GM23338 (cell line): Measurements from ENCODE around the gene TESK2. TPM values are rescaled to one million over a fixed set of nuclear protein-coding genes. Genes with fewer than 3 reads are reported as not detected.

Experiments used
- ATAC-seq: fragments of 200-7000 bp; cut with Tn5 transposase; 3 replicates; pipeline ENCODE4 v1.9.1; 2020
- DNase-seq: peaks from one replicate; pipeline ENCODE4 v3.0.0-alpha.2; 2015; ENCODE audit warnings: low spot score
- H2AFZ ChIP-seq: fragments of 200-600 bp; sonication (generic); 2 replicates; pipeline ENCODE4 v1.8.0; 2016; ENCODE audit warnings: antibody characterized with exemption, mild to moderate bottlenecking, moderate library complexity
- H3F3A ChIP-seq: fragments of 200-600 bp; sonication (generic); replicated peaks from 2 replicates; pipeline ENCODE4 v1.8.0; 2017; ENCODE audit warnings: antibody characterized with exemption, mixed run types, low read depth
- H3K27ac ChIP-seq: fragments of 200-600 bp; sonication (generic); 2 replicates; pipeline ENCODE4 v1.6.1; 2016; ENCODE audit warnings: low read depth
- H3K27me3 ChIP-seq: fragments of 200-600 bp; sonication (generic); 2 replicates; pipeline ENCODE4 v1.8.0; 2016; ENCODE audit warnings: mild to moderate bottlenecking, mixed run types, moderate library complexity; ENCODE audit not compliant: insufficient read depth
- H3K36me3 ChIP-seq: fragments of 200-600 bp; sonication (generic); 2 replicates; pipeline ENCODE4 v1.8.0; 2016; ENCODE audit warnings: mild to moderate bottlenecking; ENCODE audit not compliant: insufficient read depth
- H3K4me1 ChIP-seq: fragments of 200-600 bp; sonication (generic); 2 replicates; pipeline ENCODE4 v1.8.0; 2016; ENCODE audit warnings: mild to moderate bottlenecking, moderate library complexity; ENCODE audit not compliant: insufficient read depth
- H3K4me2 ChIP-seq: fragments of 200-600 bp; sonication (generic); 2 replicates; pipeline ENCODE4 v1.7.1; 2017; ENCODE audit warnings: mixed run types
- H3K4me3 ChIP-seq: fragments of 200-600 bp; sonication (generic); 2 replicates; pipeline ENCODE4 v1.6.1; 2016; ENCODE audit warnings: mixed run types
- H3K79me2 ChIP-seq: fragments of 200-600 bp; sonication (generic); replicated peaks from 2 replicates; pipeline ENCODE4 v1.8.0; 2017; ENCODE audit warnings: mild to moderate bottlenecking; ENCODE audit not compliant: insufficient read depth
- H3K9me2 ChIP-seq: fragments of 200-600 bp; sonication (generic); 2 replicates; pipeline ENCODE4 v1.8.0; 2017; ENCODE audit not compliant: insufficient read depth
- H4K20me1 ChIP-seq: fragments of 200-600 bp; sonication (generic); replicated peaks from 2 replicates; pipeline ENCODE4 v1.8.0; 2017; ENCODE audit warnings: mild to moderate bottlenecking; ENCODE audit not compliant: insufficient read depth
- H3K27ac Mint-ChIP-seq: 2 replicates; pipeline ENCODE4 v1.8.0; 2020; ENCODE audit warnings: inconsistent platforms, mild to moderate bottlenecking, moderate library complexity, mixed read lengths
- H3K27me3 Mint-ChIP-seq: 3 replicates; pipeline ENCODE4 v1.8.0; 2022; ENCODE audit warnings: low read depth, mild to moderate bottlenecking, moderate library complexity, mixed read lengths, inconsistent platforms; ENCODE audit not compliant: insufficient read depth, poor library complexity
- H3K36me3 Mint-ChIP-seq: 3 replicates; pipeline ENCODE4 v1.8.0; 2021; ENCODE audit warnings: low read depth, mild to moderate bottlenecking, inconsistent platforms, moderate library complexity, mixed read lengths
- H3K4me1 Mint-ChIP-seq: 3 replicates; pipeline ENCODE4 v1.8.0; 2020; ENCODE audit warnings: mild to moderate bottlenecking, inconsistent platforms, mixed read lengths
- H3K4me3 Mint-ChIP-seq: 3 replicates; pipeline ENCODE4 v1.8.0; 2021; ENCODE audit warnings: moderate library complexity, mild to moderate bottlenecking, inconsistent platforms, mixed read lengths
- H3K9me3 Mint-ChIP-seq: 3 replicates; pipeline ENCODE4 v1.8.0; 2020; ENCODE audit warnings: moderate library complexity, mild to moderate bottlenecking, inconsistent platforms, mixed read lengths
- CREB1 ChIP-seq: fragments of 250-450 bp; sonication (Bioruptor Pico); IDR thresholded peaks from 2 replicates; pipeline ENCODE4 v1.5.0; 2020; ENCODE audit warnings: low read depth, mild to moderate bottlenecking, moderate library complexity
- EZH2 ChIP-seq: fragments of 200-600 bp; sonication (generic); IDR thresholded peaks from one replicate; pipeline ENCODE4 v1.8.0; 2017; ENCODE audit warnings: antibody characterized with exemption, mild to moderate bottlenecking, low read depth; ENCODE audit not compliant: unreplicated experiment
- EZH2phosphoT487 ChIP-seq: fragments of 200-600 bp; sonication (generic); IDR thresholded peaks from one replicate; pipeline ENCODE4 v1.8.1; 2018; ENCODE audit warnings: antibody characterized with exemption; ENCODE audit not compliant: unreplicated experiment
- JUNB ChIP-seq: IDR thresholded peaks from one replicate; pipeline ENCODE4 v1.6.1; 2016; ENCODE audit warnings: antibody characterized with exemption; ENCODE audit not compliant: unreplicated experiment
- NANOG ChIP-seq: IDR thresholded peaks from 2 replicates; pipeline ENCODE4 v1.6.1; 2016; ENCODE audit warnings: antibody characterized with exemption, borderline replicate concordance
- POLR2AphosphoS5 ChIP-seq: IDR thresholded peaks from 2 replicates; pipeline ENCODE4 v1.6.1; 2016; ENCODE audit warnings: antibody characterized with exemption, low read depth
- STAT1 ChIP-seq: IDR thresholded peaks from one replicate; pipeline ENCODE4 v1.6.1; 2016; ENCODE audit warnings: antibody characterized with exemption; ENCODE audit not compliant: unreplicated experiment
- ZNF114 ChIP-seq: fragments of 250-450 bp; sonication (Bioruptor Pico); IDR thresholded peaks from 2 replicates; pipeline ENCODE4 v1.5.0; 2020; ENCODE audit warnings: mild to moderate bottlenecking, moderate library complexity
- ZNF331 ChIP-seq: fragments of 250-450 bp; sonication (Bioruptor Pico); IDR thresholded peaks from 2 replicates; pipeline ENCODE4 v1.5.0; 2020; ENCODE audit warnings: low read depth, mild to moderate bottlenecking, moderate library complexity
- polyA plus RNA-seq: library from polyadenylated mRNA; unstranded; fragments of >200 nt; fragmentation: Nextera tagmentation; extraction: Ambion mirVana; gene quantifications from 2 replicates; pipeline ENCODE4 v1.2.1, GENCODE V29; 2016
- total RNA-seq: library from RNA; depleted of rRNA; stranded (reverse); fragments of >200 nt; shearing (Covaris generic); gene quantifications from 2 replicates; pipeline ENCODE4 v1.2.3, GENCODE V29; 2014
- TF ChIP-seq, protein P1 (sequence below), 2 experiments: fragments of 200-600 bp in 1 of 2; sonication (generic) in 1 of 2; conservative IDR thresholded peaks; 2 replicates each; pipeline versions ENCODE4 v1.5.1 to v1.6.1; 2016 to 2017; ENCODE audit warnings: antibody characterized with exemption in 2 of 2, low read depth in 2 of 2, mild to moderate bottlenecking in 2 of 2, moderate library complexity in 1 of 2
- TF ChIP-seq, protein P2 (sequence below): IDR thresholded peaks from one replicate; pipeline ENCODE4 v1.6.1; 2018; ENCODE audit warnings: antibody characterized with exemption; ENCODE audit not compliant: unreplicated experiment
- TF ChIP-seq, protein P3 (sequence below): IDR thresholded peaks from 2 replicates; pipeline ENCODE4 v1.6.1; 2016; ENCODE audit warnings: antibody characterized with exemption
- TF ChIP-seq, protein P4 (sequence below): fragments of 250-450 bp; sonication (Bioruptor Pico); IDR thresholded peaks from 2 replicates; pipeline ENCODE4 v1.5.0; 2020; ENCODE audit warnings: mild to moderate bottlenecking, moderate library complexity

TESK2 gene
- total and polyA plus RNA-seq, 2 experiments from 2014 or later = 5.2 to 14.0 TPM

DNA sequence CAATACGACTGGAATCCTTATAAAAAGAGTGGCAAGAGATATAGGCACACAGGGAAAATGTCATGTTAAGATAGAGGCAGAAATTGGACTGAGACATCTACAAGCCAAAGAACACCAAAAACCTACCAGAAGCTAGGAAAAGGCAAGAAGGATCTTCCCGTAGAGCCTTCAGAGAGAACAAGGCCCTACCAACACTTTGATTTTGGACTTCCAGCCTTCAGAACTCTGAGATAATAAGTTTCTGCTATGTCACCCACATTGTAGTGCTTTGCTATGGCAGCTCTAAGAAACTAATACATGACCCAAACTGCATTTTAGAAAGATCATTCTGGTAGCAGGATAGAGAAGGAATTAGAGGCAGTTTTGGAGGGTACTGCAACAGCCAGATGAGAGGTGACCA, 126.7 kb downstream of the TESK2 start:
- Mint-ChIP-seq H3K36me3 (no peaks in the 10 kb centered on the region), H3K9me3 (no peaks in the 10 kb centered on the region), H3K4me3 (no peak overlapping the region), H3K27me3 (peaks cover 2% of the 10 kb centered on the region), H3K27ac (no peak overlapping the region), H3K4me1 (peaks cover 23% of the 10 kb centered on the region; the same call in 2 of the 3 replicates)
- Histone ChIP-seq H3K9me2 (no peaks in the 10 kb centered on the region), H3F3A (peaks cover 5% of the 10 kb centered on the region; the same call in 1 of the 2 replicates), H3K4me1 (peaks cover 17% of the 10 kb centered on the region), H4K20me1 (no peaks in the 10 kb centered on the region), H3K27me3 (no peaks in the 10 kb centered on the region), H2AFZ (no peak overlapping the region), H3K27ac (no peak overlapping the region), H3K4me2 (no peak overlapping the region), H3K79me2 (no peaks in the 10 kb centered on the region), H3K4me3 (no peak overlapping the region), H3K36me3 (no peaks in the 10 kb centered on the region)
- DNase-seq (no peak), ATAC-seq (no peak)
- no peak for TF ChIP-seq CREB1 (CRISPR knock-in tag)
- TF ChIP-seq POLR2AphosphoS5 = no peak
- TF ChIP-seq, protein P1, sequence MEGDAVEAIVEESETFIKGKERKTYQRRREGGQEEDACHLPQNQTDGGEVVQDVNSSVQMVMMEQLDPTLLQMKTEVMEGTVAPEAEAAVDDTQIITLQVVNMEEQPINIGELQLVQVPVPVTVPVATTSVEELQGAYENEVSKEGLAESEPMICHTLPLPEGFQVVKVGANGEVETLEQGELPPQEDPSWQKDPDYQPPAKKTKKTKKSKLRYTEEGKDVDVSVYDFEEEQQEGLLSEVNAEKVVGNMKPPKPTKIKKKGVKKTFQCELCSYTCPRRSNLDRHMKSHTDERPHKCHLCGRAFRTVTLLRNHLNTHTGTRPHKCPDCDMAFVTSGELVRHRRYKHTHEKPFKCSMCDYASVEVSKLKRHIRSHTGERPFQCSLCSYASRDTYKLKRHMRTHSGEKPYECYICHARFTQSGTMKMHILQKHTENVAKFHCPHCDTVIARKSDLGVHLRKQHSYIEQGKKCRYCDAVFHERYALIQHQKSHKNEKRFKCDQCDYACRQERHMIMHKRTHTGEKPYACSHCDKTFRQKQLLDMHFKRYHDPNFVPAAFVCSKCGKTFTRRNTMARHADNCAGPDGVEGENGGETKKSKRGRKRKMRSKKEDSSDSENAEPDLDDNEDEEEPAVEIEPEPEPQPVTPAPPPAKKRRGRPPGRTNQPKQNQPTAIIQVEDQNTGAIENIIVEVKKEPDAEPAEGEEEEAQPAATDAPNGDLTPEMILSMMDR (conservative IDR thresholded peaks at IDR 0.05; ENCODE audit: low read depth in 2 of 2) = no peak
- no peak for TF ChIP-seq EZH2phosphoT487
- TF ChIP-seq JUNB = no peak
- TF ChIP-seq, protein P2, sequence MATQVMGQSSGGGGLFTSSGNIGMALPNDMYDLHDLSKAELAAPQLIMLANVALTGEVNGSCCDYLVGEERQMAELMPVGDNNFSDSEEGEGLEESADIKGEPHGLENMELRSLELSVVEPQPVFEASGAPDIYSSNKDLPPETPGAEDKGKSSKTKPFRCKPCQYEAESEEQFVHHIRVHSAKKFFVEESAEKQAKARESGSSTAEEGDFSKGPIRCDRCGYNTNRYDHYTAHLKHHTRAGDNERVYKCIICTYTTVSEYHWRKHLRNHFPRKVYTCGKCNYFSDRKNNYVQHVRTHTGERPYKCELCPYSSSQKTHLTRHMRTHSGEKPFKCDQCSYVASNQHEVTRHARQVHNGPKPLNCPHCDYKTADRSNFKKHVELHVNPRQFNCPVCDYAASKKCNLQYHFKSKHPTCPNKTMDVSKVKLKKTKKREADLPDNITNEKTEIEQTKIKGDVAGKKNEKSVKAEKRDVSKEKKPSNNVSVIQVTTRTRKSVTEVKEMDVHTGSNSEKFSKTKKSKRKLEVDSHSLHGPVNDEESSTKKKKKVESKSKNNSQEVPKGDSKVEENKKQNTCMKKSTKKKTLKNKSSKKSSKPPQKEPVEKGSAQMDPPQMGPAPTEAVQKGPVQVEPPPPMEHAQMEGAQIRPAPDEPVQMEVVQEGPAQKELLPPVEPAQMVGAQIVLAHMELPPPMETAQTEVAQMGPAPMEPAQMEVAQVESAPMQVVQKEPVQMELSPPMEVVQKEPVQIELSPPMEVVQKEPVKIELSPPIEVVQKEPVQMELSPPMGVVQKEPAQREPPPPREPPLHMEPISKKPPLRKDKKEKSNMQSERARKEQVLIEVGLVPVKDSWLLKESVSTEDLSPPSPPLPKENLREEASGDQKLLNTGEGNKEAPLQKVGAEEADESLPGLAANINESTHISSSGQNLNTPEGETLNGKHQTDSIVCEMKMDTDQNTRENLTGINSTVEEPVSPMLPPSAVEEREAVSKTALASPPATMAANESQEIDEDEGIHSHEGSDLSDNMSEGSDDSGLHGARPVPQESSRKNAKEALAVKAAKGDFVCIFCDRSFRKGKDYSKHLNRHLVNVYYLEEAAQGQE = no peak
- no peak for TF ChIP-seq ZNF114
- TF ChIP-seq STAT1 = no peak
- no peak for TF ChIP-seq ZNF331
- TF ChIP-seq, protein P3, sequence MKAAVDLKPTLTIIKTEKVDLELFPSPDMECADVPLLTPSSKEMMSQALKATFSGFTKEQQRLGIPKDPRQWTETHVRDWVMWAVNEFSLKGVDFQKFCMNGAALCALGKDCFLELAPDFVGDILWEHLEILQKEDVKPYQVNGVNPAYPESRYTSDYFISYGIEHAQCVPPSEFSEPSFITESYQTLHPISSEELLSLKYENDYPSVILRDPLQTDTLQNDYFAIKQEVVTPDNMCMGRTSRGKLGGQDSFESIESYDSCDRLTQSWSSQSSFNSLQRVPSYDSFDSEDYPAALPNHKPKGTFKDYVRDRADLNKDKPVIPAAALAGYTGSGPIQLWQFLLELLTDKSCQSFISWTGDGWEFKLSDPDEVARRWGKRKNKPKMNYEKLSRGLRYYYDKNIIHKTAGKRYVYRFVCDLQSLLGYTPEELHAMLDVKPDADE = no peak
- TF ChIP-seq, protein P4, sequence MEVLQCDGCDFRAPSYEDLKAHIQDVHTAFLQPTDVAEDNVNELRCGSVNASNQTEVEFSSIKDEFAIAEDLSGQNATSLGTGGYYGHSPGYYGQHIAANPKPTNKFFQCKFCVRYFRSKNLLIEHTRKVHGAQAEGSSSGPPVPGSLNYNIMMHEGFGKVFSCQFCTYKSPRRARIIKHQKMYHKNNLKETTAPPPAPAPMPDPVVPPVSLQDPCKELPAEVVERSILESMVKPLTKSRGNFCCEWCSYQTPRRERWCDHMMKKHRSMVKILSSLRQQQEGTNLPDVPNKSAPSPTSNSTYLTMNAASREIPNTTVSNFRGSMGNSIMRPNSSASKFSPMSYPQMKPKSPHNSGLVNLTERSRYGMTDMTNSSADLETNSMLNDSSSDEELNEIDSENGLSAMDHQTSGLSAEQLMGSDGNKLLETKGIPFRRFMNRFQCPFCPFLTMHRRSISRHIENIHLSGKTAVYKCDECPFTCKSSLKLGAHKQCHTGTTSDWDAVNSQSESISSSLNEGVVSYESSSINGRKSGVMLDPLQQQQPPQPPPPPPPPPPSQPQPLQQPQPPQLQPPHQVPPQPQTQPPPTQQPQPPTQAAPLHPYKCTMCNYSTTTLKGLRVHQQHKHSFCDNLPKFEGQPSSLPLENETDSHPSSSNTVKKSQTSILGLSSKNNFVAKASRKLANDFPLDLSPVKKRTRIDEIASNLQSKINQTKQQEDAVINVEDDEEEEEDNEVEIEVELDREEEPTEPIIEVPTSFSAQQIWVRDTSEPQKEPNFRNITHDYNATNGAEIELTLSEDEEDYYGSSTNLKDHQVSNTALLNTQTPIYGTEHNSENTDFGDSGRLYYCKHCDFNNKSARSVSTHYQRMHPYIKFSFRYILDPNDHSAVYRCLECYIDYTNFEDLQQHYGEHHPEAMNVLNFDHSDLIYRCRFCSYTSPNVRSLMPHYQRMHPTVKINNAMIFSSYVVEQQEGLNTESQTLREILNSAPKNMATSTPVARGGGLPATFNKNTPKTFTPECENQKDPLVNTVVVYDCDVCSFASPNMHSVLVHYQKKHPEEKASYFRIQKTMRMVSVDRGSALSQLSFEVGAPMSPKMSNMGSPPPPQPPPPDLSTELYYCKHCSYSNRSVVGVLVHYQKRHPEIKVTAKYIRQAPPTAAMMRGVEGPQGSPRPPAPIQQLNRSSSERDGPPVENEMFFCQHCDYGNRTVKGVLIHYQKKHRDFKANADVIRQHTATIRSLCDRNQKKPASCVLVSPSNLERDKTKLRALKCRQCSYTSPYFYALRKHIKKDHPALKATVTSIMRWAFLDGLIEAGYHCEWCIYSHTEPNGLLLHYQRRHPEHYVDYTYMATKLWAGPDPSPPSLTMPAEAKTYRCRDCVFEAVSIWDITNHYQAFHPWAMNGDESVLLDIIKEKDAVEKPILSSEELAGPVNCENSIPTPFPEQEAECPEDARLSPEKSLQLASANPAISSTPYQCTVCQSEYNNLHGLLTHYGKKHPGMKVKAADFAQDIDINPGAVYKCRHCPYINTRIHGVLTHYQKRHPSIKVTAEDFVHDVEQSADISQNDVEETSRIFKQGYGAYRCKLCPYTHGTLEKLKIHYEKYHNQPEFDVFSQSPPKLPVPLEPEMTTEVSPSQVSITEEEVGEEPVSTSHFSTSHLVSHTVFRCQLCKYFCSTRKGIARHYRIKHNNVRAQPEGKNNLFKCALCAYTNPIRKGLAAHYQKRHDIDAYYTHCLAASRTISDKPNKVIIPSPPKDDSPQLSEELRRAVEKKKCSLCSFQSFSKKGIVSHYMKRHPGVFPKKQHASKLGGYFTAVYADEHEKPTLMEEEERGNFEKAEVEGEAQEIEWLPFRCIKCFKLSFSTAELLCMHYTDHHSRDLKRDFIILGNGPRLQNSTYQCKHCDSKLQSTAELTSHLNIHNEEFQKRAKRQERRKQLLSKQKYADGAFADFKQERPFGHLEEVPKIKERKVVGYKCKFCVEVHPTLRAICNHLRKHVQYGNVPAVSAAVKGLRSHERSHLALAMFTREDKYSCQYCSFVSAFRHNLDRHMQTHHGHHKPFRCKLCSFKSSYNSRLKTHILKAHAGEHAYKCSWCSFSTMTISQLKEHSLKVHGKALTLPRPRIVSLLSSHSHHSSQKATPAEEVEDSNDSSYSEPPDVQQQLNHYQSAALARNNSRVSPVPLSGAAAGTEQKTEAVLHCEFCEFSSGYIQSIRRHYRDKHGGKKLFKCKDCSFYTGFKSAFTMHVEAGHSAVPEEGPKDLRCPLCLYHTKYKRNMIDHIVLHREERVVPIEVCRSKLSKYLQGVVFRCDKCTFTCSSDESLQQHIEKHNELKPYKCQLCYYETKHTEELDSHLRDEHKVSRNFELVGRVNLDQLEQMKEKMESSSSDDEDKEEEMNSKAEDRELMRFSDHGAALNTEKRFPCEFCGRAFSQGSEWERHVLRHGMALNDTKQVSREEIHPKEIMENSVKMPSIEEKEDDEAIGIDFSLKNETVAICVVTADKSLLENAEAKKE (CRISPR knock-in tag) = no peak
- TF ChIP-seq EZH2 = no peak
- no peak for TF ChIP-seq NANOG
